Heart right ventricle (tissue), 16 donors: ENCODE data around the gene AMIGO2. TPM values are rescaled to one million over a fixed set of nuclear protein-coding genes. Genes with fewer than 3 reads are reported as not detected.
A peak's percentile ranks its signal among the peaks of the same experiment; 100 is the strongest.

ENCODE experiments used
- ATAC-seq, 8 donors: fragments of 200-7000 bp; cut with Tn5 transposase; one replicate each; pipeline ENCODE4 v1.9.1; 2020; ENCODE audit warnings: mild to moderate bottlenecking in 8 of 8, moderate library complexity in 8 of 8, moderate number of reproducible peaks in 1 of 8
- DNase-seq, 2 donors: peaks; one replicate each; pipeline ENCODE4 v3.0.0-alpha.2; 2020
- H3K27ac ChIP-seq, 10 donors: fragments of 200-600 bp; sonication (generic) in 2 of 10; one replicate each; pipeline versions ENCODE4 v1.5.0 to v1.8.0; 2020 to 2022; ENCODE audit warnings: mild to moderate bottlenecking in 3 of 10
- H3K27me3 ChIP-seq, 7 donors: fragments of 200-600 bp; one replicate each; pipeline ENCODE4 v1.8.0; 2021 to 2022; ENCODE audit warnings: mild to moderate bottlenecking in 2 of 7
- H3K36me3 ChIP-seq, 9 donors: fragments of 200-600 bp; sonication (generic) in 1 of 9; one replicate each; pipeline versions ENCODE4 v1.5.0 to v1.8.0; 2020 to 2022; ENCODE audit warnings: mild to moderate bottlenecking in 2 of 9
- H3K4me1 ChIP-seq, 9 donors: fragments of 200-600 bp; sonication (generic) in 1 of 9; one replicate each; pipeline versions ENCODE4 v1.5.0 to v1.8.0; 2020 to 2022; ENCODE audit warnings: mild to moderate bottlenecking in 4 of 9
- H3K4me3 ChIP-seq, 10 donors: fragments of 200-600 bp; sonication (generic) in 2 of 10; one replicate each; pipeline versions ENCODE4 v1.5.0 to v1.8.0; 2020 to 2022; ENCODE audit warnings: mild to moderate bottlenecking in 7 of 10, moderate library complexity in 2 of 10
- H3K9me3 ChIP-seq, 11 donors: fragments of 200-600 bp in 10 of 11; sonication (generic) in 2 of 11; one replicate each; pipeline versions ENCODE4 v1.5.0 to v1.8.0; 2013 to 2022; ENCODE audit warnings: mild to moderate bottlenecking in 2 of 11, control low read depth in 1 of 11, moderate library complexity in 1 of 11
- WGBS, 2 donors: extraction: QIAGEN DNeasy Blood & Tissue Kit; methylation state at CpG; one replicate each; pipeline ENCODE4 v1.1.7; 2013; ENCODE audit warnings: inconsistent platforms in 1 of 2; 5-methylcytosine and 5-hydroxymethylcytosine counted together
- intact Hi-C, 10 donors: fragments of 100-400 bp; cut with DNase I; formaldehyde crosslinking; loops; one replicate each; pipeline versions ENCODE4 v1.11.1 to v1.14.2; 2022
- polyA plus RNA-seq, 2 donors: library from polyadenylated mRNA; stranded (reverse); fragments of 200-250 nt; gene quantifications; one replicate each; pipeline ENCODE4 v1.2.3, GENCODE V29; 2013
- total RNA-seq, 10 donors: library from RNA; stranded (reverse); fragmentation: NEBNext Ultra II Directional in 3 of 10; extraction: Animal tissue kit (Norgen Biotek cat#: 25700) in 3 of 10; gene quantifications; one replicate each; pipeline versions ENCODE4 v1.2.1 to v1.2.4, GENCODE V29; 2021 to 2023
- TF ChIP-seq, protein P1 (sequence below), 9 donors: fragments of 200-600 bp; sonication (generic) in 2 of 9; IDR thresholded peaks; one replicate each; pipeline versions ENCODE4 v1.5.0 to v1.8.0; 2021 to 2022; ENCODE audit warnings: antibody characterized with exemption in 9 of 9, mild to moderate bottlenecking in 5 of 9, moderate library complexity in 1 of 9
- donor health status: Arrhythmogenic right ventricular cardiomyopathy.
- donor health status: ischemic (EF 13 %, LVEDD 7.1; RV severe dilation, severe dysfunction).
- donor health status: healthy with polysubstance abuse.
- donor health status: DM: no; HTN: yes; CAD: no.
- donor health status: DM: no; HTN: no; CAD: no.
- donor health status: ischemic (EF 25% LVEDD 6.9; RV normal size, moderate dysfunction).
- donor health status: ischemic (EF 25% LVEDD 5.7; RV mildly dilated, moderate dysfunction).
- donor health status: healthy.
- donor health status: DM: yes; HTN: yes; CAD: no.
- donor health status: Ischemic cardiomyopathy.
- donor health status: ischemic (EF 35%, LVEDD 5.7; RV mildly dilated, moderate dysfunction).
- donor health status: nonischemic (EF 11% LVEDD 7.7; RV severe dilation, severe dysfunction).
- donor health status: DM: yes; HTN: yes; CAD: no.
- donor health status: PGD.
- donor health status: ischemic (EF 29% LVEDD 5.4; RV normal size, mild dysfunction).
- donor health status: nonischemic (EF 23%, LVEDD 6.1; RV moderate dilation, normal function).

The AMIGO2 gene
- total and polyA plus RNA-seq, 12 donors: 1.1 to 3.3 (median 2.2) TPM

- DNase-seq: peak; percentile 40 to 64
- Histone ChIP-seq H3K4me1 (peaks cover 0 to 55% (median 25%) of the 10 kb centered on the region in 9 donors), H3K9me3 (no peaks in the 10 kb centered on the region), H3K27ac (peak overlapping the region; percentile 76 to 92 (median 90)), H3K27me3 (peaks cover 0 to 19% (median 11%) of the 10 kb centered on the region in 7 donors), H3K36me3 (no peaks in the 10 kb centered on the region), H3K4me3 (peak overlapping the region; percentile 57 to 80 (median 71))
- intact Hi-C loops: loop anchor here in 6 of 10 donors (5.0 to 10.0 kb wide), 7 partner anchors 104 to 304 kb away; no protein-coding TSS in a partner anchor
- WGBS, 2 donors: 19 to 24% methylated on average over 26 of the region's 26 CpGs
- TF ChIP-seq, protein P1, sequence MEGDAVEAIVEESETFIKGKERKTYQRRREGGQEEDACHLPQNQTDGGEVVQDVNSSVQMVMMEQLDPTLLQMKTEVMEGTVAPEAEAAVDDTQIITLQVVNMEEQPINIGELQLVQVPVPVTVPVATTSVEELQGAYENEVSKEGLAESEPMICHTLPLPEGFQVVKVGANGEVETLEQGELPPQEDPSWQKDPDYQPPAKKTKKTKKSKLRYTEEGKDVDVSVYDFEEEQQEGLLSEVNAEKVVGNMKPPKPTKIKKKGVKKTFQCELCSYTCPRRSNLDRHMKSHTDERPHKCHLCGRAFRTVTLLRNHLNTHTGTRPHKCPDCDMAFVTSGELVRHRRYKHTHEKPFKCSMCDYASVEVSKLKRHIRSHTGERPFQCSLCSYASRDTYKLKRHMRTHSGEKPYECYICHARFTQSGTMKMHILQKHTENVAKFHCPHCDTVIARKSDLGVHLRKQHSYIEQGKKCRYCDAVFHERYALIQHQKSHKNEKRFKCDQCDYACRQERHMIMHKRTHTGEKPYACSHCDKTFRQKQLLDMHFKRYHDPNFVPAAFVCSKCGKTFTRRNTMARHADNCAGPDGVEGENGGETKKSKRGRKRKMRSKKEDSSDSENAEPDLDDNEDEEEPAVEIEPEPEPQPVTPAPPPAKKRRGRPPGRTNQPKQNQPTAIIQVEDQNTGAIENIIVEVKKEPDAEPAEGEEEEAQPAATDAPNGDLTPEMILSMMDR (IDR thresholded peaks at IDR 0.05): no peak
- peak; percentile 30 to 63 (median 56) for ATAC-seq
Observed at GRCh38 chr12:47080725-47081502, 1.2 kb upstream of the AMIGO2 start.

- DNase-seq (peak; percentile 54 to 75), ATAC-seq (peak; percentile 63 to 85 (median 74))
- intact Hi-C loops: loop anchor here in 7 of 10 donors (2.0 to 10.0 kb wide), 10 partner anchors 105 to 317 kb away; no protein-coding TSS in a partner anchor
- H3K27ac ChIP-seq: peak overlapping the region; percentile 76 to 92 (median 90)
- WGBS, 2 donors: 0% methylated on average over 32 to 49 of the region's 49 CpGs
- peaks cover 0 to 48% (median 18%) of the 10 kb centered on the region in 9 donors for H3K4me1 ChIP-seq
- no peaks in the 10 kb centered on the region for H3K36me3 ChIP-seq
- peaks cover 0 to 20% (median 11%) of the 10 kb centered on the region in 7 donors for H3K27me3 ChIP-seq
- peak overlapping the region; percentile 57 to 80 (median 71) for H3K4me3 ChIP-seq
- TF ChIP-seq, protein P1 (IDR thresholded peaks at IDR 0.05): no peak
- no peaks in the 10 kb centered on the region for H3K9me3 ChIP-seq
Observed at GRCh38 chr12:47079981-47080724, 394 bp upstream of the AMIGO2 start.

GRCh38 chr12:47078733-47079467 lies 859 bp downstream of the AMIGO2 start:
- peaks cover 0 to 22% (median 11%) of the 10 kb centered on the region in 7 donors for H3K27me3 ChIP-seq
- no peaks in the 10 kb centered on the region for H3K9me3 ChIP-seq
- peak overlapping the region in 9 of 10 donors; percentile 76 to 92 (median 90) for H3K27ac ChIP-seq
- H3K4me3 ChIP-seq: peak overlapping the region; percentile 57 to 80 (median 71)
- TF ChIP-seq, protein P1 (IDR thresholded peaks at IDR 0.05): no peak
- intact Hi-C loops: loop anchor here in 3 of 10 donors (2.0 to 5.0 kb wide), 3 partner anchors 228 to 318 kb away; no protein-coding TSS in a partner anchor
- H3K36me3 ChIP-seq: no peaks in the 10 kb centered on the region
- ATAC-seq (peak in 5 of 8 donors; percentile 22 to 52 (median 36)), DNase-seq (peak in 1 of 2 donors; percentile 21)
- H3K4me1 ChIP-seq: peaks cover 0 to 37% (median 15%) of the 10 kb centered on the region in 9 donors
- 6% methylated on average over 17 of the region's 17 CpGs for WGBS, 2 donors
